NCI-H1417 (cell line): Measurements from ENCODE around the gene LOXHD1.
A peak's percentile ranks its signal among the peaks of the same experiment; 100 is the strongest.

Experiments
- DNase-seq, 3 experiments: peaks; one replicate each; lab custom pipeline; 2025; lab: John Stamatoyannopoulos, UW

The LOXHD1 gene

DNA sequence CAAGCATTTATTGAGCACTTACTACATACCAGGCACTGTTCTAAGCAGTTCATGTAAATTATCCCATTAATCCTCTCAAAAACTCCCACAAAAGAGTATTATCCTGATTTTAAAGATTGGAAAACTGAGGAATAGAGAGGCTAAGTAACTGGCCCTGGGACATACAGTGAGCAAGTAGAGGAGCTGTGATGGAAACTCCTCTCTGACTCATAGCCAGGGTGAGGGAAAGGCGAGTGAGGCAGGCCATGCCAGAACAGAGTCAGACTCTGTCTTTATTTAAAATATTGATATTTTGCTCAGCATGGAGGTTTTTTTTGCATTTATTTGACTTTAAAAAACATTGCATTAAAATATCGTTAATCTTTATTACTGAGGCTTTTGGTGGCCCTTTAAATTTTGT, 208.0 kb downstream of the LOXHD1 start:
- no peak for DNase-seq

DNA sequence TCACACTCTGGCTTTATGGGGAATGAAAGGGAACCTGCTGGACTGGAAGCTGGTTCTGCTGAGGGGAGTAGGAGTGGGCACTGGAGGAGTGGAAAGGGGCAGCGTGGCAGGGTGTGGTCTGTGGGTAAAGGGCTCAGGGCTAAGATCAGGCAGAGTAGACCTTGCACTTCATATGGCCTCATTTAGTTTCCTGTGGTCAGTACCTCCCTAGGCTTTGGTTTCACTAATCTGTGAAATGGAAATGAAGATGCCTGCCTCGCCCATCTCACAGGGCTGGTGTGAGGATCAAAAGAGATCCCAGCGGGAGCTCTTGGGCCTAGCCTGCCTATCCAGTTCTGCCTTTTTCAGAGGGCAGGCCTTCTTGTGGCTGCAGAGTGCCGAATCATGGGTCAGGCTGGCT, 208.7 kb downstream of the LOXHD1 start:
- DNase-seq = no peak

DNA sequence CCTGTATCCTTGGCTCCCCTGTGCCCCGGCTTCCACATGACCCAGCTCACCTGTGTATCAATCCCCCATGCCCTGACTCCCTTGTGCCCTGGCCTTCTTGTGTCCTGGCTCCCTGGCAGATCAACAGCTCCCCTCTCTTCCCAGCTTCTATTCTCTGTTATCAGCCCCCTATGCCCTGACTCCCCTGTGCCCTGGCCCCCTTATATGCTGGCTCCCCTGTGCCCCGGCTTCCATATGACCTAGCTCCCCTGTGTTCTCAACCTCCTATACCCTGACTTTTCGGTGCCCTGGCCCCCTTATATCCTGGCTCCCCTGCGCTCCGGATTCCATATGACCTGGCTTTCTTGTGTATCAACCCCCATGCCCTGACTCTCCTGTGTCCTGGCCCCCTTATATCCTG, 209.2 kb downstream of the LOXHD1 start:
- DNase-seq = no peak

DNA sequence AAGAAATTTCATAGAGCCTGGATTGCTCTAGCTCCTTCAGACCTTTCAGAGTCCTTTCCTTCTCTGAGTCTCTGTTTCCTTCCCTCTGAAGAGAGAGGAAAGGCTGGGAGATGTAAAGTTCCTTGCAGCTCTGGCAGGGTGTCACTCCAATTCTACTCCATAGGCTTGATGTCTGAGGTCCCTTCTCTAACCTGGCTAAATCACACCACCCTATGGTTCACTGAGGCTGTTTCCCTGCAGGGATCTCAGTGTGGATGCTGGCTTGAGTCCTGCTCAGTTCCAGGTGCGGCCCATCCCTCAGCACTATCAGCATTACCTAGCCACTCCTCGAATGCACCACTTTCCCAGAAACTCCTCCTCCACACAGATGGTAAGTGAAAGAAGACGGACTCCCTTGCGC, 209.7 kb downstream of the LOXHD1 start:
- no peak for DNase-seq

DNA sequence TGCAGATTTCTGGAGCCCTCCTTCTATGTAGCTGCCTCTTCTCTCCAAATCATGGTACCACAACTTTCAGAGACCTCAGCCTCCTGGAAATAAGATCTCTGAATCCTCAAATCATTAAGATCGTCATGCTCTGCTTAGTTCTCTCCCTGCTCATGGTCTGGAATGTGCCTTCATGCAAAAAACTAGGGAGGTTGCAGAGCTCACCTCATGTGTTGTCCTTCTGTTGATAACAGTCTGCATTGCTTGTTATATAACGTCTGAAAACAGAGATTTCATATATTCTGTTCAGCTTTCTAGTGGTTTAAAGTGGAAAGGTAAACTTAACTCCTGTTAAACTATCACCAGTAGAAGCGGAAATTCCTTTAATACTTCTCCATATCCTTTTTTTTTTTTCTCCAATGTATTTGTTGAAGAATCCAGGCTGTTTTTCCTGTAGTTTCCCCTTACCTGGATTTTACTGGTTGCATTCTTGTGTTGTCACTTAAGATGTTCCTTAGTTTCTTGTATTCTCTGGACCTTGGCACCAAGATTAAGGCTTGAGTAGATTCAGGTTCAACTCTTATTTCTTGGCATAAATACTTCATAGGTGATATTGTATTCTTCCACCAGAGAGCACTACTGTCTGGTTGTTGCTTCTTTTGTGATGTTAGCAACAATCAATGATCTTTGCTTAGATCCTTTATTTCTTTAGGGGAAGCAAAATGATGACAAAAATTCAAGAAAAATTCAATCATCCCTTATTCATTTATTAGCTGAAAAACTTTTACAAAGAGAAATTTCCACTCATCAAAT, 211.3 kb downstream of the LOXHD1 start:
- peak in 1 of 3 experiments; percentile 7 for DNase-seq

DNA sequence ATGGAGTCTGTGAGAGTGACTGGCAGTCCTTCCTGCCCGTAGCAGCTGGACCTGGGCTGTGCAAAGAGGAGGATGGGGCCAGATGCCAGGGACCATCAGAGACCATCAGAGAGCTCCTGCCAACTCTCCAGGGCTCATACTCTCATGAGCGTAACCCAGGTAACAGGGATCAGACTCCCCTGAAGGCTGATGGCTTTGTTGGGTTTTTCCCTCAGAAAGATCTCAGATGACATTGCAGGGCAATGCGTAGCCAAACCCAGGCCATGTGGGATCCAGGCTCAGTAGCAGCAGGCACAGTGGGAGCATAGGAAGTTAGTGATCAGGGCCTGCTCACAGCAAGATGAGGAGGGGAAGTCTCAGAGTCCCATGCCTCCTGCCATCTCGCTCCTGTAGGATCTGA, 218.0 kb downstream of the LOXHD1 start:
- no peak for DNase-seq

DNA sequence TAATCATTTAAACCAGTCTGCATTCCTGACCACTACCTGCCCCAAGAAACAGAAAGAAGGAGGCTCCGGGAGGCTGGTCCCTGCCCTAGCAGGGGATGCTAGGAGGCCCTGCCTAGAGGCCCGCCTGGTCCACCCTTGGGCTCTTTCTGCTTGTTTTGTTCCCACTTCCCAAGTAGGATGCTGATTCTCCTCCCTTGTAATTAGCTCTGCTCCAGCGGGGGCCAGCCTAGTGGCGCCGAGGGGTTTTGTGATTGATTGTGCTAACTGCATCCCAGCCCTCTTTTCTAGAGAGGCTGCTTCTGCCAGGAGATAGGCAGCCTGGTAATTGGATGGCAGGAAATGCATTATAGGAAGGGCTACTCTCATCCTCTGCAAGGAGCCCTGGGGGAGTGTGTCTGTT, 220.0 kb downstream of the LOXHD1 start:
- DNase-seq = no peak

DNA sequence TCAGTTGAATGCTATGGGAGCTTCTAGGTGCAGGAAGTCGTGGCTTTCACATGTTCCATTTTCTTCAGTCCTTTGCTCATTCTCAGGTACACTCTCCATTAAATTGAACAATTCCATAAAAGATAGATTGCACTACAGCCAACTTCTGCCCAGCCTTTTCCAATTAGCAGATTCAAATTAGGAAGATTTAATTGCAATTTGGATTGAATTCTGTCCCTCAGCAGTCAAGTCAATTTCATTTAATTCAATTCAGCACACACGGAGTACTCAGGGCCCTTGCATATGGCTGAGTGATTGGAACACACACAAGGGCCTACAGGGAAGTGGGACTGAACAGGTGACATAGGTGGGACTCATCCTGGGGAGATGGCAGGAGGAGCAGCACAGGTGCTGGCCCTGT, 220.4 kb downstream of the LOXHD1 start:
- no peak for DNase-seq

DNA sequence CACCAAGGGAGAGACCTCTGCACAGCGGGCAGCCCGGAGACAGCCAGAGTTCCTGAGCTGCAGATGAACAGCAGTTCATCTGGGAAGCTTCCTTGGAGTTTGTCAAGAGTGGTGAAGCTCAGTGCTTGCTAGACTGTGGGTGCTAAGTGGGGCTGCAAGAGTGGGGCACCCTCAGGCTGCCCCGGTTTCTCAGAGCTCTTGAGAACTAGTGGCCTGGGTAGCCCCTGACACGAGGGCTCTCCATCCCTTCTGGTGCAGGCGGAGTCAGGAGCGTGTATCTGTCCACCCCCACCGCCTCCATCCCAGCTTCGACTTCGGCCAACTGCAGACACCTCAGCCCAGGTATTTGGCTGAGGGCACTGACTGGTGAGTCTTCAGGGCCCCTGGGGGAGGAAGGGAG, 222.0 kb downstream of the LOXHD1 start:
- no peak for DNase-seq

DNA sequence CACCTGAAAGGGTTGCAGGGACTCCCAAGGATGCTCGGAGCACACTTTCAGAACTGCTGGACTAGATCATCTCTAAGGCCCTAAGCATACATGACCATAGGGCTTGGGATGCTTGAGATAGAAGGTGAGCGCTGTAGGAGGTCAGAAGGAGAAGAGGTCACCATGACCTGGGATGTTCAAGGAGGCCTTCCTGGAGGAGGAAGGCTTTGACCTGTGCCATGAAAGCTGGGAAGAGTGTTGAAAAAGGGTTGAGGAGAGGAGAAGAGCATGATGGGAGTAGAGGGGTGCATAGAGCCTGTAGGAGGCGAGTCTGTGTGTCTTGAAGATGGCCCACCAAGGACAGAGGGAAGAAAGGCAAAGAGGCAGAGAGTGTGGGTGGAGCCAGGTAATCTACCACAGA, 222.4 kb downstream of the LOXHD1 start:
- DNase-seq = no peak

DNA sequence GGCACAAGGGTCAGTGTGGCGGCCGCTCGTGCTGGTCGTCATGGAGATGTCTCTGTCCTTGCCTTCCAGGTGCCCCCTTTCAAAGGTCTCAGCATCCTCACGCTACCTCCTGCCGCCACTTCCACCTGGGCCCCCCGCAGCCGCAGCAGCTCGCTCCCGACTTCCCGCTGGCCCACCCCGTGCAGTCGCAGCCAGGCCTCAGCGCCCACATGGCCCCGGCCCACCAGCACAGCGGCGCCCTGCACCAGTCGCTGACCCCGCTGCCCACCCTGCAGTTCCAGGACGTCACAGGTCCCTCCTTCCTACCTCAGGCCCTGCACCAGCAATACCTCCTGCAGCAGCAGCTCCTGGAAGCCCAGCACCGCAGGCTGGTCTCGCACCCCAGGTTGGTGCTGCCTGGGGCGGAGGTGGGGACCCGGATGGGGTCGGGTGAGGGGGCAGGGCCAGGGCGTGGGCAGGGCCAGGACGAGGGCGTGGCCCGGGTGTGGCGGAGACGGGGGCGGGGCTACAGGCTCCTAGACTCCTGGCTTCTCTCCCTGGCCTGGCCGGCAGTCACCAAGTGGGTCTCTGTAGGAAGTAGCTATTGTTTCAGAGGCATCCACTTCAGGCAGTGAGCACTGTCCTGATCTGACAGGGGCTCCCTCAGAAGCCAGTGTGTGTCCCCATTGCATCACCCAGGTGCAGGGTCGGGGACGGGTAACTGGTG, 223.7 kb downstream of the LOXHD1 start:
- DNase-seq = no peak

DNA sequence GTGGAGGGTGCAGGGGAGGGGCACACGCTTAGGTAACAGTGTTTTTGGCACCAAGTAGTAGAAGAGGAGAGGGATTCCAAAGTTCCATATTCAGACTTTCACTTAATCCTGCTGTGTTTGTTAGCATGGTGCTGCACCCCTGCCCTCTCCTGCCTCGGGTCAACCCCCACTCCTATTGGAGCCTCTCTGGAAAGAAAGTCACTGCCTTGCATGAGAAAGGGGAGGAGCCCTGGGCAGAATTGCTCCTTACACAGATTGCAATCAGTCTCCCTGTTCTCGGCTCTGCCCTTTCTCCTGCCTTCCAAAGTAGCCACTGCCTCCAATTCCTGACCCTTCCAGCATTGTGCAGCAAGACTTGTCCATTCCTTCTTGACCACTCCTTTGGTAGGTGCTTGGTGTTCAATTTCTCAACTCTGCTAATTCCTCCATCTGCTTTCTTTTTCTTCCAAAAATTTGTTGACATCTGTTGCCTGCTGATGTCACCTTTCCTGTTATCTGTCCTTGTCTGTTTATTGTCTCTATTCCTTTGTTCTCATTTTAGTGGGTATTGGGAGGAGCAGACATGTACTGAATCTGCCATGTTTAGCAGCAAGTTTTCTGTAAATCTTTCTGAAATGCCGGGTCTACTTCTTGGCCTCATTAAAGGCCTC, 225.4 kb downstream of the LOXHD1 start:
- DNase-seq = no peak

DNA sequence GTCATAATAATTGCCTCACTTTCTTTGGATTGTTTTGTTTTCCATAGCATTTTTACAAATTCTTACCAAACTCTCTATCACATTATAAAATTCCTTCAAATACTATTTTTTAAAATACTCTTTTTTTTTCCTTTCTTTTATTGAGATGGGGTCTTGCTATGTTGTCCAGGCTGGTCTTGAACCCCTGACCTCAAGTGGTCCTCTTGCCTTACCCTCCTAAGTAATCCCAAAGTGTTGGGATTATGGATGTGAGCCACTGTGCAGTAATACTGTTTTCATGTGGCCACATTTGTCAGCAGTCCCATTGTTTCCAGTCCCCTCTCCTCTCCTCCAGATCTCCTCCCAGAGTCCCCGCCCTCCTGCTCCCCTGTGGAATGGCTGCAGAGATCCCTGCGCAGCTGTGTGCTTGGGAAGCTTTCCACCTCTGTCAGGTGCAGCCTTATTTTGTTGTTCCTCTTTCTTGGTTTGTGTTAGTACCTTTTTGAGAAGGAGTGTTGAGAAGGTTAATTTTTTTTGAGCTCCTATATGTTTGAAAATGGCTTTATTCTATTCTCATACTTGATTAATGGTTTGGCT, 227.3 kb downstream of the LOXHD1 start:
- peak in 1 of 3 experiments; percentile 14 for DNase-seq

DNA sequence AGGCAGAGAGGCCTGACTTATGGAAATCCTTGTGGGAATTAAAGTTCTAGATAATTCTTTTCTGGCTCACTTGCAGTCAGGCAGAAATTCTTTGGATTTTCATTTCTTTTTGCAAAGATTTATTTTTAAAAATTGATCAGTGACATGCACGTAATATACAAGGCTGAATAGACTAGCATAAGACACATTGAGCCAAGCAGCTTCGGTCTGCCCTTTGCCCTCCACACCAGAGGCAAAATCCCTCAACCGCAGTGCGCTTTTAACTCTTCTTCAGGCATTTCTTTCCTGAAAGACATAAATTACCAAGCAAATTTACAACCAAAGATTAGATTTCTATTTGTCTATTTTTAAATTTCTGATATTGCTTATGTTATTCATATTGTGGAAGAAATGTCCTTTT, 227.9 kb downstream of the LOXHD1 start:
- DNase-seq = no peak

DNA sequence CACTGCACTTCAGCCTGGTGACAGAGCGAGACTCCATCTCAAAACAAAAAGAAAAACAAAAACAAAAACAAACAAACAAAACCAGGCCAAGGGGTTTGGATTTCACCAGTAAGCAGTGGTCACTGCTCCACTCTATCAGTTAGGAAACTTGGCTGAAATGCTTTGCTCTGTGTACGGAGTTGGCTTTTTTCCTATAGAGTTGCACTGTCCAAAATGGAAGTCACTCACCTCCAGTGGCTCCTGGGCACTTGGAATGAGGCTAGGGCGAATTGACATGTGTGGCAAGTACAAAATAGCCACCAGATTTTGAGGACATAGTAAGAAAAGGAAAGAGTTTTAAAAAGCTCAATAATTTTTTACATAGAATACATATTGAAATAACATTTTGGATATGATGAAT, 228.7 kb downstream of the LOXHD1 start:
- no peak for DNase-seq

DNA sequence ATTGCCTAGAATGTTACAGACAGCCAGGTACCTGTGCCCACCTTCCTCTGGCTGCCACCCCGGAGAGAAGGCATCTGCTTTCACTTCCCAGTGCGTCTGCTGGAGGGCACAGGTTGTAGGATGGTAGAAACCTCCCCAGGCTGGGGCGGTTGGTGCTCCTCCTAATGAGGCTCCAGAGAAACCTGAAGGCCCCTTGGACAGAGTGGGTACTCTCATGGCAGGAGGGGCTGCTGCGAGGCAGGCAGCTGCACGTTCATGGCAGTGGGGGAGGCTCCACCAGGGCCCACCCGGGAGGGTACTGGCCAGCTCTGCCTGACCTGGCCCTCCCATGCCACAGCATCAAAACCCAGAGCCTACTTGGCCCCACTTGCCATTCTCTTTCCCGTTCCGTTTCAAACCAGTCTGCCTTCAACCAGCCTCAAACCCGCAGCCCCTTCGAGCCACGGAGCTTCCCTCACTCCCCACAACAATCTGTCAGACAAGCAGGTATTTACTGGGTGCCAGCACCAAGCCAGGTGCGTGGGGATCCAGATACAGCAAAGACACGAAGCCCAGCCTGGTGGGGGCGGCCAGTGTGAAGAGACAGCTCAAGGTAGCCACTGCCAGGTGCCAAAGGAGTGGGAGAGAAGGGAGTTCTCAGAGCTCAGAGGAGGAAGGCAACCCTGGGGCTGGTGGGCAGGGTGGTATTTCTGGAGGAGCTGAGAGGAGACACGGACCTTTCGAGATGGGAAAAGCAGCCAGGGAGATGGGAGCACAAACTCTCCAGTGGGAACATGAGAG, 229.6 kb downstream of the LOXHD1 start:
- DNase-seq = no peak
